ENCODE results near the gene BICC1. TPM values are rescaled to one million over a fixed set of nuclear protein-coding genes. Genes with fewer than 3 reads are reported as not detected.

Gene BICC1
- total RNA-seq, 1 donor from 2014 or later = 0.41 TPM

- Histone ChIP-seq H3K79me2 (ENCODE audit: low read depth) (no peaks in the 10 kb centered on the region), H3K4me3 (no peak overlapping the region), H3K9ac (no peak overlapping the region), H3K4me2 (no peak overlapping the region), H2AFZ (replicated peaks) (no peak overlapping the region), H3K27me3 (no peaks in the 10 kb centered on the region), H3K36me3 (no peaks in the 10 kb centered on the region), H3K4me1 (no peaks in the 10 kb centered on the region), H4K20me1 (ENCODE audit: low read depth) (no peaks in the 10 kb centered on the region), H3F3A (ENCODE audit: low read depth) (no peaks in the 10 kb centered on the region), H3K27ac (no peak overlapping the region), H3K9me3 (ENCODE audit: low read depth) (peaks cover 4% of the 10 kb centered on the region)
- no peaks in the 10 kb centered on the region for H3K36me3 Mint-ChIP-seq
- no peak for DNase-seq (ENCODE audit: low spot score)
- H3K4me1 Mint-ChIP-seq = no peaks in the 10 kb centered on the region
- peaks cover 2% of the 10 kb centered on the region for H3K27me3 Mint-ChIP-seq (ENCODE audit: insufficient read depth, low read depth)
- TF ChIP-seq EZH2 (IDR thresholded peaks at IDR 0.05) = no peak
- TF ChIP-seq EZH2phosphoT487 (IDR thresholded peaks at IDR 0.05) = no peak
- TF ChIP-seq CTCF (IDR thresholded peaks at IDR 0.05) = no peak
- no peak overlapping the region for H3K4me3 Mint-ChIP-seq
- no peak overlapping the region for H3K27ac Mint-ChIP-seq
- peaks cover 26% of the 10 kb centered on the region for H3K9me3 Mint-ChIP-seq
Observed at GRCh38 chr10:58734116-58734515, 221.4 kb downstream of the BICC1 start.

GRCh38 chr10:58734664-58735063 lies 222.0 kb downstream of the BICC1 start:
- Histone ChIP-seq H3K36me3 (no peaks in the 10 kb centered on the region), H3K4me1 (no peaks in the 10 kb centered on the region), H3K27ac (no peak overlapping the region), H3K4me2 (no peak overlapping the region), H2AFZ (replicated peaks) (no peak overlapping the region), H3F3A (ENCODE audit: low read depth) (no peaks in the 10 kb centered on the region), H3K4me3 (no peak overlapping the region), H3K9ac (no peak overlapping the region), H4K20me1 (ENCODE audit: low read depth) (no peaks in the 10 kb centered on the region), H3K9me3 (ENCODE audit: low read depth) (peaks cover 4% of the 10 kb centered on the region), H3K79me2 (ENCODE audit: low read depth) (no peaks in the 10 kb centered on the region), H3K27me3 (no peaks in the 10 kb centered on the region)
- no peak overlapping the region for H3K4me3 Mint-ChIP-seq
- H3K4me1 Mint-ChIP-seq = no peaks in the 10 kb centered on the region
- H3K27ac Mint-ChIP-seq = no peak overlapping the region
- no peaks in the 10 kb centered on the region for H3K27me3 Mint-ChIP-seq (ENCODE audit: insufficient read depth, low read depth)
- peaks cover 23% of the 10 kb centered on the region for H3K9me3 Mint-ChIP-seq
- no peak for TF ChIP-seq EZH2 (IDR thresholded peaks at IDR 0.05)
- no peak for TF ChIP-seq EZH2phosphoT487 (IDR thresholded peaks at IDR 0.05)
- TF ChIP-seq CTCF (IDR thresholded peaks at IDR 0.05) = no peak
- no peak for DNase-seq (ENCODE audit: low spot score)
- no peaks in the 10 kb centered on the region for H3K36me3 Mint-ChIP-seq

- Mint-ChIP-seq H3K4me3 (no peak overlapping the region), H3K27ac (no peak overlapping the region), H3K4me1 (no peaks in the 10 kb centered on the region), H3K27me3 (ENCODE audit: insufficient read depth, low read depth) (no peaks in the 10 kb centered on the region), H3K9me3 (peaks cover 19% of the 10 kb centered on the region), H3K36me3 (no peaks in the 10 kb centered on the region)
- no peak for DNase-seq (ENCODE audit: low spot score)
- Histone ChIP-seq H4K20me1 (ENCODE audit: low read depth) (no peaks in the 10 kb centered on the region), H2AFZ (replicated peaks) (no peak overlapping the region), H3K4me1 (no peaks in the 10 kb centered on the region), H3K4me3 (no peak overlapping the region), H3K9ac (no peak overlapping the region), H3K79me2 (ENCODE audit: low read depth) (no peaks in the 10 kb centered on the region), H3K4me2 (no peak overlapping the region), H3K27ac (no peak overlapping the region), H3F3A (ENCODE audit: low read depth) (no peaks in the 10 kb centered on the region), H3K9me3 (ENCODE audit: low read depth) (peaks cover 4% of the 10 kb centered on the region), H3K36me3 (no peaks in the 10 kb centered on the region), H3K27me3 (no peaks in the 10 kb centered on the region)
- no peak for TF ChIP-seq EZH2phosphoT487 (IDR thresholded peaks at IDR 0.05)
- TF ChIP-seq CTCF (IDR thresholded peaks at IDR 0.05) = no peak
- TF ChIP-seq EZH2 (IDR thresholded peaks at IDR 0.05) = no peak
Observed at GRCh38 chr10:58735087-58735486, 222.4 kb downstream of the BICC1 start.
